B cell (primary cell): ENCODE measurements around the gene MSTN. TPM values are rescaled to one million over a fixed set of nuclear protein-coding genes. Genes with fewer than 3 reads are reported as not detected.

Experiments
- ATAC-seq: fragments of 200-7000 bp; cut with Tn5 transposase; one replicate; pipeline ENCODE4 v1.10.0; 2021; ENCODE audit warnings: low read depth, mild to moderate bottlenecking, moderate number of reproducible peaks, moderate library complexity
- CTCF ChIA-PET: fragments of 350-600 bp; sonication (Branson Sonifier 250); formaldehyde crosslinking; loops from one replicate; lab custom pipeline; 2021; ENCODE audit warnings: antibody characterized with exemption, inconsistent platforms; lab: Charles Lee
- POLR2A ChIA-PET: fragments of 350-600 bp; sonication (Branson Sonifier 250); formaldehyde crosslinking; loops from one replicate; lab custom pipeline; 2021; ENCODE audit warnings: antibody characterized with exemption; lab: Charles Lee
- DNase-seq: peaks from one replicate; pipeline ENCODE4 v3.0.0; 2013
- H2AFZ ChIP-seq: 2 replicates; pipeline ENCODE4 v1.6.1; 2012; ENCODE audit warnings: mild to moderate bottlenecking, low read depth, low read length; ENCODE audit not compliant: insufficient read depth, poor library complexity, severe bottlenecking
- H3K27ac ChIP-seq, 2 donors: 1 replicate in 1 of 2; 2 replicates in 1 of 2; pipeline ENCODE4 v1.5.1; 2012 to 2013; ENCODE audit warnings: low read length in 2 of 2, mild to moderate bottlenecking in 2 of 2, moderate library complexity in 1 of 2
- H3K27me3 ChIP-seq, 4 experiments: fragments of 200-600 bp in 1 of 4; sonication (generic) in 1 of 4; replicated peaks in 1 of 4; 1 replicate in 2 of 4; 2 replicates in 2 of 4; pipeline versions ENCODE4 v1.6.1 to v1.7.0; 2013 to 2016; ENCODE audit warnings: low read length in 3 of 4, mild to moderate bottlenecking in 2 of 4, mixed read lengths in 1 of 4, moderate library complexity in 1 of 4; ENCODE audit not compliant: insufficient read depth in 4 of 4, control insufficient read depth in 3 of 4; ENCODE audit errors: control extremely low read depth in 1 of 4
- H3K36me3 ChIP-seq, 2 experiments: replicated peaks in 1 of 2; 1 replicate in 1 of 2; 2 replicates in 1 of 2; pipeline versions ENCODE4 v1.6.1 to v1.7.1; 2013; ENCODE audit warnings: low read length in 1 of 2; ENCODE audit not compliant: insufficient read depth in 2 of 2, control insufficient read depth in 1 of 2; ENCODE audit errors: control extremely low read depth in 1 of 2, extremely low read depth in 1 of 2
- H3K4me1 ChIP-seq, 2 donors: fragments of 200-600 bp in 1 of 2; sonication (generic) in 1 of 2; 1 replicate in 1 of 2; 2 replicates in 1 of 2; pipeline versions ENCODE4 v1.5.1 to v1.6.1; 2013 to 2017; ENCODE audit warnings: low read length in 2 of 2; ENCODE audit not compliant: control insufficient read depth in 2 of 2, insufficient read depth in 2 of 2
- H3K4me2 ChIP-seq: replicated peaks from 2 replicates; pipeline ENCODE3; 2012; ENCODE audit warnings: mild to moderate bottlenecking, low read depth, low read length; ENCODE audit not compliant: poor library complexity, severe bottlenecking
- H3K4me3 ChIP-seq, 5 experiments: fragments of 200-600 bp in 1 of 5; sonication (generic) in 1 of 5; 1 replicate in 3 of 5; 2 replicates in 2 of 5; pipeline versions ENCODE4 v1.5.1 to v1.7.0; 2011 to 2016; ENCODE audit warnings: low read length in 4 of 5, mild to moderate bottlenecking in 4 of 5, low read depth in 2 of 5, control low read depth in 1 of 5, moderate library complexity in 1 of 5; ENCODE audit not compliant: insufficient read depth in 1 of 5; ENCODE audit errors: control extremely low read depth in 1 of 5, extremely low read depth in 1 of 5
- H3K79me2 ChIP-seq: fragments of 200-600 bp; sonication (generic); one replicate; pipeline ENCODE4 v1.6.0; 2016; ENCODE audit warnings: low read length; ENCODE audit not compliant: control insufficient read depth, insufficient read depth
- H3K9ac ChIP-seq: fragments of 200-600 bp; sonication (generic); 2 replicates; pipeline ENCODE4 v1.6.1; 2017; ENCODE audit warnings: mild to moderate bottlenecking, low read length, moderate library complexity
- H3K9me3 ChIP-seq, 3 donors: one replicate each; pipeline versions ENCODE4 v1.6.1 to v1.7.1; 2013; ENCODE audit warnings: low read length in 2 of 3; ENCODE audit not compliant: control insufficient read depth in 2 of 3, insufficient read depth in 1 of 3; ENCODE audit errors: control extremely low read depth in 1 of 3
- H4K20me1 ChIP-seq: 2 replicates; pipeline ENCODE4 v1.6.0; 2012; ENCODE audit warnings: mild to moderate bottlenecking, low read length; ENCODE audit not compliant: insufficient read depth, control insufficient read depth, poor library complexity, severe bottlenecking
- H3K27ac Mint-ChIP-seq: one replicate; pipeline ENCODE4 v1.8.0; 2021; ENCODE audit warnings: mixed read lengths
- H3K27me3 Mint-ChIP-seq: one replicate; pipeline ENCODE4 v1.8.0; 2021; ENCODE audit warnings: mixed read lengths
- H3K4me1 Mint-ChIP-seq: one replicate; pipeline ENCODE4 v1.8.0; 2021; ENCODE audit warnings: mixed read lengths
- H3K4me3 Mint-ChIP-seq: one replicate; pipeline ENCODE4 v1.8.0; 2021; ENCODE audit warnings: mixed read lengths
- H3K9me3 Mint-ChIP-seq: one replicate; pipeline ENCODE4 v1.8.0; 2022; ENCODE audit warnings: mixed read lengths; ENCODE audit not compliant: insufficient read depth
- EZH2 ChIP-seq: IDR thresholded peaks from 2 replicates; pipeline ENCODE4 v1.6.1; 2012; ENCODE audit warnings: borderline replicate concordance, low read depth, mild to moderate bottlenecking, moderate library complexity, low read length; ENCODE audit not compliant: insufficient read depth, poor library complexity, severe bottlenecking
- WGBS: methylation state at CpG from one replicate; pipeline ENCODE4 v1.1.5; 2013; ENCODE audit warnings: missing lambda C conversion rate; ENCODE audit not compliant: insufficient coverage; 5-methylcytosine and 5-hydroxymethylcytosine counted together
- intact Hi-C: fragments of 100-400 bp; cut with micrococcal nuclease; formaldehyde crosslinking; loops from one replicate; pipeline ENCODE4 v1.10.0; 2022
- polyA minus RNA-seq: library from RNA; depleted of rRNA, polyadenylated mRNA; stranded (reverse); fragments of >200 nt; gene quantifications from 2 replicates; pipeline ENCODE4 v1.2.3, GENCODE V29; 2012
- polyA plus RNA-seq: library from polyadenylated mRNA; depleted of rRNA; stranded (reverse); fragments of >200 nt; gene quantifications from 2 replicates; pipeline ENCODE4 v1.2.3, GENCODE V29; 2012
- total RNA-seq, 2 donors: library from RNA; stranded (reverse); fragments of 120-200 nt in 1 of 2; gene quantifications; 1 replicate in 1 of 2; 2 replicates in 1 of 2; pipeline versions ENCODE4 v1.2.3 to v1.2.4, GENCODE V29; 2013 to 2022
- TF ChIP-seq, protein P1 (sequence below): fragments of 200-600 bp; IDR thresholded peaks from one replicate; pipeline ENCODE4 v1.8.0; 2022; ENCODE audit warnings: antibody characterized with exemption, mild to moderate bottlenecking

Gene MSTN
- total RNA-seq (not detected in 2 replicates), polyA plus RNA-seq (0.06 and 0.07 TPM in 2 replicates), polyA minus RNA-seq (not detected in 2 replicates)
- 0.70 TPM for total RNA-seq (2013)

DNA sequence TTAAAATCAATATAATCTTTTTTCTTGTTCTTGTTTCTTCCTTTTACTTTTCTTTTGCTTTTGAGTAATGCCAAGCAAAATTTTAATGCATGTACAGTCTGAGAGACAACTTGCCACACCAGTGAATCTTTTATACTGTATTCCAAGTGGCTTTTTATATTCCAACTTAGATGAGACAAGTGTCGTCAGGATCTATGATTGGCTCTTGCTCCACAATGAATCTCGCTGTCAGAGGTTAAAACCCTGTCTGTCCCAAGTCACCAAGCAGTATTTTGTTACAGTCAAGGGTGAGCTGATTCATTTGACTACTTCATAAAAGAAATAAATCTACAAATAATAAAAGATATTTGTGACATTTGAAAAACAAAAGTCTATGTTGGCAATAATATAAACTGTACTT lies at the start of gene MSTN:
Gene MSTN (minus strand): TSS at position 129 of the 400 bp plus-strand sequence. CDS start 133 bp downstream, outside the sequence.
- Histone ChIP-seq H3K79me2 (no peaks in the 10 kb centered on the region), H3K4me1 (no peaks in the 10 kb centered on the region), H2AFZ (no peak within 1 kb of the TSS), H3K9ac (no peak within 1 kb of the TSS), H4K20me1 (no peaks in the 10 kb centered on the region), H3K36me3 (no peaks in the 10 kb centered on the region), H3K4me3 (no peak within 1 kb of the TSS), H3K9me3 (no peaks in the 10 kb centered on the region), H3K27me3 (no peaks in the 10 kb centered on the region), H3K27ac (no peak within 1 kb of the TSS), H3K4me2 (no peak within 1 kb of the TSS)
- Mint-ChIP-seq H3K9me3 (no peaks in the 10 kb centered on the region), H3K4me1 (no peaks in the 10 kb centered on the region), H3K27me3 (no peaks in the 10 kb centered on the region), H3K4me3 (no peak within 1 kb of the TSS), H3K27ac (no peak within 1 kb of the TSS)
- intact Hi-C loops, result no loop called here
- CTCF ChIA-PET, result interaction anchor here (1.7 kb wide), 1 partner anchor 9 kb away, joined by 4 read pairs; no protein-coding TSS in a partner anchor
- TF ChIP-seq, protein P1, sequence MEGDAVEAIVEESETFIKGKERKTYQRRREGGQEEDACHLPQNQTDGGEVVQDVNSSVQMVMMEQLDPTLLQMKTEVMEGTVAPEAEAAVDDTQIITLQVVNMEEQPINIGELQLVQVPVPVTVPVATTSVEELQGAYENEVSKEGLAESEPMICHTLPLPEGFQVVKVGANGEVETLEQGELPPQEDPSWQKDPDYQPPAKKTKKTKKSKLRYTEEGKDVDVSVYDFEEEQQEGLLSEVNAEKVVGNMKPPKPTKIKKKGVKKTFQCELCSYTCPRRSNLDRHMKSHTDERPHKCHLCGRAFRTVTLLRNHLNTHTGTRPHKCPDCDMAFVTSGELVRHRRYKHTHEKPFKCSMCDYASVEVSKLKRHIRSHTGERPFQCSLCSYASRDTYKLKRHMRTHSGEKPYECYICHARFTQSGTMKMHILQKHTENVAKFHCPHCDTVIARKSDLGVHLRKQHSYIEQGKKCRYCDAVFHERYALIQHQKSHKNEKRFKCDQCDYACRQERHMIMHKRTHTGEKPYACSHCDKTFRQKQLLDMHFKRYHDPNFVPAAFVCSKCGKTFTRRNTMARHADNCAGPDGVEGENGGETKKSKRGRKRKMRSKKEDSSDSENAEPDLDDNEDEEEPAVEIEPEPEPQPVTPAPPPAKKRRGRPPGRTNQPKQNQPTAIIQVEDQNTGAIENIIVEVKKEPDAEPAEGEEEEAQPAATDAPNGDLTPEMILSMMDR, result no peak
- TF ChIP-seq EZH2, result no peak
- POLR2A ChIA-PET, result no interaction called here
- ATAC-seq, result no peak
- WGBS, result 80% methylated on average over 2 of the region's 2 CpGs
- DNase-seq, result no peak

DNA sequence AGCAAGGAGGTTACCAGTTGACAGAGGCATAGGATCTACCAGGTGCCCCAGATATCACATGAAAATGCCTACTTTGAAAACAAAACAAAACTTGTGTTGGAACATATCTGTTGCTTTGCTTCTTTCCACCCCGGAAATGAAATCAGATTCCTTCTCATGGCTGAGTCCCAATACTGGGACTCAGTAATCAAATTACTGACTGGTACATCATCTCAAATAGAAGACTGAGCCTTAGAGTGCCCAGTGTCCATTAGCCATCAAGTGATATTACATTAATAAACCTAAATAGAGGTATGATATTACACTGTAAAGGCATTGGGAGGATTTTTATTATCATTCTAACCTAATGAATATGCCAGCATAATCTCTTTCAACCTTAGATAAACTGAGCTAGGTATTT lies 48.6 kb upstream of the MSTN start:
- ATAC-seq (no peak), DNase-seq (no peak)
- H3K36me3 ChIP-seq, result no peaks in the 10 kb centered on the region
- no peak overlapping the region for H3K4me3 ChIP-seq
- H2AFZ ChIP-seq, result no peak overlapping the region
- Mint-ChIP-seq H3K27me3 (no peaks in the 10 kb centered on the region), H3K27ac (no peak overlapping the region), H3K4me3 (no peak overlapping the region), H3K9me3 (no peaks in the 10 kb centered on the region), H3K4me1 (no peaks in the 10 kb centered on the region)
- no peak for TF ChIP-seq EZH2
- POLR2A ChIA-PET, result no interaction called here
- H3K9me3 ChIP-seq, result no peaks in the 10 kb centered on the region
- no peak overlapping the region for H3K4me2 ChIP-seq
- no peak overlapping the region for H3K27ac ChIP-seq
- H3K4me1 ChIP-seq, result no peaks in the 10 kb centered on the region
- intact Hi-C loops, result no loop called here
- H3K79me2 ChIP-seq, result no peaks in the 10 kb centered on the region
- CTCF ChIA-PET, result interaction anchor here (1.4 kb wide), 1 partner anchor 22 kb away, joined by 3 read pairs; no protein-coding TSS in a partner anchor
- WGBS, result no CpG with 5 or more reads among the region's 1 CpG
- no peaks in the 10 kb centered on the region for H4K20me1 ChIP-seq
- H3K27me3 ChIP-seq, result no peaks in the 10 kb centered on the region
- H3K9ac ChIP-seq, result no peak overlapping the region
